ENCODE measurements around the gene NID2. TPM values are rescaled to one million over a fixed set of nuclear protein-coding genes. Genes with fewer than 3 reads are reported as not detected.

NID2 gene
- total and polyA plus RNA-seq, 2 donors (not counting 1 experiment from before 2014, with no cell fraction given): not detected

DNA sequence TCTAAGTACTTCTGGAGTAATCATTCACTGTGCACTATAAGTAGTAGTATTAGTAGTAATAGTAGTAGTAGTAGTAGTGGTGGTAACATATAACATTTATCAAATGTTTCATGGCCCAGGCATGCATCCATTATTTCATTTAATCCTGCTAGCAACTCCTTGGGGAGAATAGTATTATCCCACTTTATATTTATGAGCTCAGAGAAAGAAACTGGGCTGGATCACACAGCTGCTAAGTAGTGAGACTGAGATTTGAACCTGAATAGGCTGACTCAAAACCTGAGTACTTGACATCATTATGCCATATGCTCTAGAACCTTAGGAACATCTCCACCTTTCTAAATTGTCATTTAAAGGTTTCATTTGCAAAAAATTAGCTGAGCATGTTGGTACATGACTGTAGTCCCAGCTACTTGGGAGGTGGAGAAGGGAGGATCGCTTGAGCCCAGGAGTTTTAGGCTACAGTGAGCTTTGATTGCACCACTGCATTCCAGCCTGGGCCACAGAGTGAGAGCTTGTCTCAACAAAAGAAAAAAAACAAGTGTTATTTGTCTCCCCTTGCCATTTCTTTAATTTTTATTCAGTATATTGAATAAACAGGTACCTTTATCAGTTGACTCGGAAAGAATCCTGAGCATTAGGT, 11.4 kb upstream of the NID2 start:
- H3K27ac ChIP-seq (ENCODE audit: low read length in 2 of 2): no peak overlapping the region
- no peaks in the 10 kb centered on the region for H3K4me1 Mint-ChIP-seq
- peaks cover 27% of the 10 kb centered on the region for H3K27me3 Mint-ChIP-seq
- H3K4me3 ChIP-seq (ENCODE audit: control extremely low read depth in 1 of 5, extremely low read depth in 1 of 5, insufficient read depth in 1 of 5, low read depth in 2 of 5, low read length in 4 of 5): no peak overlapping the region
- H3K9ac ChIP-seq (ENCODE audit: low read length): no peak overlapping the region
- no peaks in the 10 kb centered on the region for H4K20me1 ChIP-seq (ENCODE audit: control insufficient read depth, insufficient read depth, low read length, poor library complexity, severe bottlenecking)
- peaks cover 0 to 3% (median 0%) of the 10 kb centered on the region in 3 donors for H3K9me3 ChIP-seq (ENCODE audit: control extremely low read depth in 1 of 3, control insufficient read depth in 2 of 3, insufficient read depth in 1 of 3, low read length in 2 of 3)
- ChIA-PET CTCF (no interaction called here), POLR2A (no interaction called here)
- H3K27ac Mint-ChIP-seq: no peak overlapping the region
- intact Hi-C loops (cut with micrococcal nuclease): no loop called here
- H3K4me2 ChIP-seq (replicated peaks; ENCODE audit: low read depth, low read length, poor library complexity, severe bottlenecking): no peak overlapping the region
- H3K79me2 ChIP-seq (ENCODE audit: control insufficient read depth, insufficient read depth, low read length): no peaks in the 10 kb centered on the region
- no peaks in the 10 kb centered on the region for H3K4me1 ChIP-seq (ENCODE audit: control insufficient read depth in 2 of 2, insufficient read depth in 2 of 2, low read length in 2 of 2)
- peaks cover 0 to 4% (median 0%) of the 10 kb centered on the region in 4 experiments for H3K27me3 ChIP-seq (replicated peaks in 1 of 4; ENCODE audit: control extremely low read depth in 1 of 4, control insufficient read depth in 3 of 4, insufficient read depth in 4 of 4, low read length in 3 of 4)
- H3K4me3 Mint-ChIP-seq: no peak overlapping the region
- H3K36me3 ChIP-seq (replicated peaks in 1 of 2; ENCODE audit: control extremely low read depth in 1 of 2, control insufficient read depth in 1 of 2, extremely low read depth in 1 of 2, insufficient read depth in 2 of 2, low read length in 1 of 2): no peaks in the 10 kb centered on the region
- H3K9me3 Mint-ChIP-seq (ENCODE audit: insufficient read depth): peaks cover 6% of the 10 kb centered on the region
- TF ChIP-seq, protein P1, sequence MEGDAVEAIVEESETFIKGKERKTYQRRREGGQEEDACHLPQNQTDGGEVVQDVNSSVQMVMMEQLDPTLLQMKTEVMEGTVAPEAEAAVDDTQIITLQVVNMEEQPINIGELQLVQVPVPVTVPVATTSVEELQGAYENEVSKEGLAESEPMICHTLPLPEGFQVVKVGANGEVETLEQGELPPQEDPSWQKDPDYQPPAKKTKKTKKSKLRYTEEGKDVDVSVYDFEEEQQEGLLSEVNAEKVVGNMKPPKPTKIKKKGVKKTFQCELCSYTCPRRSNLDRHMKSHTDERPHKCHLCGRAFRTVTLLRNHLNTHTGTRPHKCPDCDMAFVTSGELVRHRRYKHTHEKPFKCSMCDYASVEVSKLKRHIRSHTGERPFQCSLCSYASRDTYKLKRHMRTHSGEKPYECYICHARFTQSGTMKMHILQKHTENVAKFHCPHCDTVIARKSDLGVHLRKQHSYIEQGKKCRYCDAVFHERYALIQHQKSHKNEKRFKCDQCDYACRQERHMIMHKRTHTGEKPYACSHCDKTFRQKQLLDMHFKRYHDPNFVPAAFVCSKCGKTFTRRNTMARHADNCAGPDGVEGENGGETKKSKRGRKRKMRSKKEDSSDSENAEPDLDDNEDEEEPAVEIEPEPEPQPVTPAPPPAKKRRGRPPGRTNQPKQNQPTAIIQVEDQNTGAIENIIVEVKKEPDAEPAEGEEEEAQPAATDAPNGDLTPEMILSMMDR (IDR thresholded peaks at IDR 0.05): no peak
- TF ChIP-seq EZH2 (IDR thresholded peaks at IDR 0.05; ENCODE audit: borderline replicate concordance, insufficient read depth, low read depth, low read length, poor library complexity, severe bottlenecking): no peak
- no peak for ATAC-seq (ENCODE audit: low read depth)
- DNase-seq: no peak
- no peak overlapping the region for H2AFZ ChIP-seq (ENCODE audit: insufficient read depth, low read depth, low read length, poor library complexity, severe bottlenecking)
- WGBS (ENCODE audit: insufficient coverage): 100% methylated on average over 1 of the region's 2 CpGs

DNA sequence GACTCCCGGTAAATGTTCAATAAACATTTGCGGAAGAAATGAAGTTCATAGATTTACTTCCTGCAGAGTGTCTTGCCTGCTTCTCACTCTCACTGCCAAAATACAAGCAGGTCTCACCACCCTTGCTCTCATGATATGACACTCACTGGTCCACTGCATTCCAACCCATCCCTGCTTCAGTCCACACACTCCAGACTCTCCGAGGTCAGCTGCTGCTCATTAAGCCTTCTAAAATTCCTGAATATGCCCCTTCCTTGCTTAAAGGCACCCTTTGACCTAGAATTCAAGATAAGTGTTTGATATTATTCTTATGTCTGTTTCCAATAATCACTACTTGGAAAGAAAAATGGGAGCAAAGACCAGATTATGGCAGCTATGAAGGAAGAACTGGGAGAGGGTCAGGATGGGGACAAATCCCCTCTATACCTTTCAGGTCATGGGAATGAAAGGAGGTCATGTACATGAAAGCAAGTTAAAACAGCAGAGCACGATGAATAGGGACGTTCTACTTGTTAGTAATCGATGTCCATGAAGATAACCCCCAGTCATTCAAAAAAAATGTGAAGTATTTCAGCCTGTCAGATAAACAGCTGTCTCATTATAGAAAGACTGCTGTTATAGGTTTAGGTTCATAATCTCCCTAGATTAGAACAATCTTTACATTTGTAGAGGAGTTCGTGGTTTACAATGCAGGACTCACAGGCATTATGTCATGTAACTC, 10.5 kb upstream of the NID2 start:
- Histone ChIP-seq H4K20me1 (ENCODE audit: control insufficient read depth, insufficient read depth, low read length, poor library complexity, severe bottlenecking) (no peaks in the 10 kb centered on the region), H3K4me2 (replicated peaks; ENCODE audit: low read depth, low read length, poor library complexity, severe bottlenecking) (no peak overlapping the region), H3K27me3 (replicated peaks in 1 of 4; ENCODE audit: control extremely low read depth in 1 of 4, control insufficient read depth in 3 of 4, insufficient read depth in 4 of 4, low read length in 3 of 4) (peaks cover 0 to 4% (median 0%) of the 10 kb centered on the region in 4 experiments), H3K9me3 (ENCODE audit: control extremely low read depth in 1 of 3, control insufficient read depth in 2 of 3, insufficient read depth in 1 of 3, low read length in 2 of 3) (no peaks in the 10 kb centered on the region), H3K79me2 (ENCODE audit: control insufficient read depth, insufficient read depth, low read length) (no peaks in the 10 kb centered on the region), H3K27ac (ENCODE audit: low read length in 2 of 2) (no peak overlapping the region), H3K4me1 (ENCODE audit: control insufficient read depth in 2 of 2, insufficient read depth in 2 of 2, low read length in 2 of 2) (no peaks in the 10 kb centered on the region), H3K9ac (ENCODE audit: low read length) (no peak overlapping the region), H2AFZ (ENCODE audit: insufficient read depth, low read depth, low read length, poor library complexity, severe bottlenecking) (no peak overlapping the region), H3K4me3 (ENCODE audit: control extremely low read depth in 1 of 5, extremely low read depth in 1 of 5, insufficient read depth in 1 of 5, low read depth in 2 of 5, low read length in 4 of 5) (no peak overlapping the region), H3K36me3 (replicated peaks in 1 of 2; ENCODE audit: control extremely low read depth in 1 of 2, control insufficient read depth in 1 of 2, extremely low read depth in 1 of 2, insufficient read depth in 2 of 2, low read length in 1 of 2) (no peaks in the 10 kb centered on the region)
- intact Hi-C loops (cut with micrococcal nuclease): no loop called here
- no peak for DNase-seq
- TF ChIP-seq EZH2 (IDR thresholded peaks at IDR 0.05; ENCODE audit: borderline replicate concordance, insufficient read depth, low read depth, low read length, poor library complexity, severe bottlenecking): no peak
- TF ChIP-seq, protein P1 (IDR thresholded peaks at IDR 0.05): no peak
- Mint-ChIP-seq H3K9me3 (ENCODE audit: insufficient read depth) (peaks cover 2% of the 10 kb centered on the region), H3K27ac (no peak overlapping the region), H3K27me3 (peaks cover 31% of the 10 kb centered on the region), H3K4me1 (no peaks in the 10 kb centered on the region), H3K4me3 (no peak overlapping the region)
- WGBS (ENCODE audit: insufficient coverage): 91% methylated on average over 4 of the region's 7 CpGs
- ChIA-PET POLR2A (no interaction called here), CTCF (no interaction called here)
- no peak for ATAC-seq (ENCODE audit: low read depth)

Measured in B cell (primary cell).